Common myeloid progenitor, CD34-positive (primary cell): ENCODE results near the gene WDR18.

Source experiments
- CTCF ChIA-PET: fragments of 350-600 bp; sonication (Branson Sonifier 250); formaldehyde crosslinking; loops from one replicate; lab custom pipeline; 2021; ENCODE audit warnings: antibody characterized with exemption; lab: Charles Lee
- POLR2A ChIA-PET: fragments of 350-600 bp; sonication (Branson Sonifier 250); formaldehyde crosslinking; loops from one replicate; lab custom pipeline; 2021; ENCODE audit warnings: antibody characterized with exemption; lab: Charles Lee
- DNase-seq, 3 donors: peaks; one replicate each; pipeline versions ENCODE4 v3.0.0 to v3.0.0-alpha.2; 2013
- H3K27ac ChIP-seq, 2 experiments: 1 replicate in 1 of 2; 2 replicates in 1 of 2; pipeline ENCODE4 v1.7.0; 2013; ENCODE audit warnings: inconsistent platforms in 2 of 2, low read length in 2 of 2, mild to moderate bottlenecking in 2 of 2, low read depth in 1 of 2, moderate library complexity in 1 of 2; ENCODE audit not compliant: severe bottlenecking in 2 of 2, insufficient read depth in 1 of 2, poor library complexity in 1 of 2
- H3K27me3 ChIP-seq, 5 experiments: replicated peaks in 2 of 5; 1 replicate in 3 of 5; 2 replicates in 2 of 5; pipeline versions ENCODE4 v1.6.1 to v1.7.0; 2013; ENCODE audit warnings: low read length in 4 of 5, mild to moderate bottlenecking in 2 of 5, moderate library complexity in 2 of 5, inconsistent platforms in 1 of 5; ENCODE audit not compliant: insufficient read depth in 5 of 5, control insufficient read depth in 4 of 5
- H3K36me3 ChIP-seq, 4 experiments: 1 replicate in 2 of 4; 2 replicates in 2 of 4; pipeline versions ENCODE4 v1.6.1 to v1.7.0; 2013; ENCODE audit warnings: low read length in 3 of 4, control low read depth in 1 of 4, mild to moderate bottlenecking in 1 of 4; ENCODE audit not compliant: control insufficient read depth in 4 of 4, insufficient read depth in 4 of 4
- H3K4me1 ChIP-seq, 4 experiments: 1 replicate in 3 of 4; 2 replicates in 1 of 4; pipeline versions ENCODE4 v1.6.1 to v1.7.1; 2013; ENCODE audit warnings: low read length in 3 of 4, mild to moderate bottlenecking in 3 of 4, control low read depth in 1 of 4, inconsistent platforms in 1 of 4, moderate library complexity in 1 of 4; ENCODE audit not compliant: control insufficient read depth in 4 of 4, insufficient read depth in 4 of 4; ENCODE audit errors: control extremely low read depth in 1 of 4
- H3K4me3 ChIP-seq, 7 experiments: 1 replicate in 4 of 7; 2 replicates in 3 of 7; pipeline versions ENCODE4 v1.5.1 to v1.7.0; 2013; ENCODE audit warnings: mild to moderate bottlenecking in 7 of 7, low read length in 6 of 7, moderate library complexity in 6 of 7, inconsistent platforms in 2 of 7, low read depth in 2 of 7, control low read depth in 1 of 7; ENCODE audit not compliant: insufficient read depth in 4 of 7, control insufficient read depth in 1 of 7; ENCODE audit errors: extremely low read depth in 1 of 7
- H3K9me3 ChIP-seq, 5 experiments: 1 replicate in 4 of 5; 2 replicates in 1 of 5; pipeline versions ENCODE4 v1.6.1 to v1.7.1; 2013; ENCODE audit warnings: low read length in 4 of 5, mild to moderate bottlenecking in 2 of 5, inconsistent platforms in 1 of 5, low read depth in 1 of 5, moderate library complexity in 1 of 5; ENCODE audit not compliant: control insufficient read depth in 4 of 5, insufficient read depth in 2 of 5; ENCODE audit errors: control extremely low read depth in 1 of 5
- WGBS: methylation state at CpG from one replicate; pipeline ENCODE4 v1.1.5; 2013; ENCODE audit not compliant: insufficient coverage; 5-methylcytosine and 5-hydroxymethylcytosine counted together

Gene WDR18

DNA sequence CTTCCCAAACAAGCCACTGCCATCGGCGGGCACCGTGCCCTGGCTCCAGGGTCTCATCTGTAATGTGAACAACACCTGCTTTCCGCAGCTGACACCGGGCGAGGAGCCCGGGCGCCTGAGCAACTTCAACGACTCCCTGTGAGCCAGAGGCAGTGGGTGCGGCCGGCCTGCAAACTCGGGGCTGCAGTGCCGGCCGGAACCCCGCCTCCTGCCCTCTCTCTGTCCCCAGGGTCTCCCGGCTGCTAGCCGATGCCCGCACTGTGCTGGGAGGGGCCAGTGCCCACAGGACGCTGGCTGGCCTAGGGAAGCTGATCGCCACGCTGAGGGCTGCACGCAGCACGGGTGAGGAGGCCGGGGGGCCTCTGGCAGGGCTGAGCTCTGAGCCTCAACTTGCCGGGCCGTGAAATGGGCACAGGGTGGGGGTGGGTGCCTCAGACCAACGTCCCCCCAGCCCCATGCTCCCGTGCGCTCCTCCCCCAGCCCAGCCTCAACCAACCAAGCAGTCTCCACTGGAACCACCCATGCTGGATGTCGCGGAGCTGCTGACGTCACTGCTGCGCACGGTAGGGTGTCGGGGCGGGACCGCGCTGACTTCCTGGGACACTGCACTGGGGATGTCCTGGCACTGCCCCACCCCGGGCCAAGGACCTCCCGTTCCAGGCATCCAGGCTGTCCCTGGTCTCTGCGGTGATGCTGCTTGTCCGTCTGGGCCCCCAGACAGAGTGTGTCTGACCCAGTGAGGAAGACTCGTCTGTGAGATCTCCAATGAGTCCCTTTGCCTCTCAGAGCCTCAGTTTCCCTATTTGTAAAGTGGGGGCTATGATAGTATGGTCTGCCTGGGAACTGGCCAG, 57.9 kb downstream of the WDR18 start:
- no peak overlapping the region for H3K4me3 ChIP-seq
- peaks cover 6 to 47% (median 43%) of the 10 kb centered on the region in 4 experiments for H3K4me1 ChIP-seq
- ChIA-PET POLR2A (interaction anchor here (1.6 kb wide), 1 partner anchor 23 kb away, joined by 4 read pairs; no protein-coding TSS in a partner anchor), CTCF (interaction anchor here (1.0 to 7.2 kb wide), 2 partner anchors 14 to 15 kb away, joined by 3 to 44 read pairs; partner anchors contain the start of gene CNN2)
- peaks cover 0 to 30% (median 2%) of the 10 kb centered on the region in 4 experiments for H3K36me3 ChIP-seq
- no peak overlapping the region for H3K27ac ChIP-seq
- no peak for DNase-seq
- no peaks in the 10 kb centered on the region for H3K27me3 ChIP-seq
- 94% methylated on average over 34 of the region's 43 CpGs for WGBS
- no peaks in the 10 kb centered on the region for H3K9me3 ChIP-seq

GRCh38 chr19:1042689-1043511, 58.8 kb downstream of the WDR18 start:
- WGBS = 96% methylated on average over 15 of the region's 23 CpGs
- H3K27me3 ChIP-seq = no peaks in the 10 kb centered on the region
- no peak for DNase-seq
- H3K9me3 ChIP-seq = no peaks in the 10 kb centered on the region
- H3K4me3 ChIP-seq = no peak overlapping the region
- POLR2A ChIA-PET = no interaction called here
- no peak overlapping the region for H3K27ac ChIP-seq
- CTCF ChIA-PET = interaction anchor here (1.3 kb wide), 1 partner anchor 22 kb away, joined by 3 read pairs; no protein-coding TSS in a partner anchor
- peaks cover 6 to 44% (median 37%) of the 10 kb centered on the region in 4 experiments for H3K4me1 ChIP-seq
- H3K36me3 ChIP-seq = peaks cover 0 to 30% (median 2%) of the 10 kb centered on the region in 4 experiments
